GM19324 (cell line): ENCODE data around the gene SRSF11.

Experiments
- ATAC-seq: cut with Tn5 transposase; IDR thresholded peaks from one replicate; pipeline ENCODE4 v1.9.1; 2021; ENCODE audit warnings: mild to moderate bottlenecking, moderate library complexity; ENCODE audit not compliant: unreplicated experiment, low FRiP score

Gene SRSF11

GRCh38 chr1:70220517-70221237, 503 bp upstream of the SRSF11 start:
- ATAC-seq = no peak

GRCh38 chr1:70222716-70223235, 1.6 kb downstream of the SRSF11 start:
- ATAC-seq = no peak

GRCh38 chr1:70224954-70225353, 3.8 kb downstream of the SRSF11 start:
- ATAC-seq = no peak

- no peak for ATAC-seq
Measured at GRCh38 chr1:70227439-70227838, 6.3 kb downstream of the SRSF11 start.

GRCh38 chr1:70228670-70229069, 7.5 kb downstream of the SRSF11 start:
- ATAC-seq = no peak

- ATAC-seq = no peak
Measured at GRCh38 chr1:70231475-70231874, 10.3 kb downstream of the SRSF11 start.

- ATAC-seq = no peak
Measured at GRCh38 chr1:70234733-70235132, 13.6 kb downstream of the SRSF11 start.

- ATAC-seq = no peak
Measured at GRCh38 chr1:70239940-70240339, 18.8 kb downstream of the SRSF11 start.

GRCh38 chr1:70247122-70247521, 25.9 kb downstream of the SRSF11 start:
- ATAC-seq = no peak

GRCh38 chr1:70247768-70248167, 26.6 kb downstream of the SRSF11 start:
- ATAC-seq = no peak

- no peak for ATAC-seq
Measured at GRCh38 chr1:70248729-70249128, 27.5 kb downstream of the SRSF11 start.

GRCh38 chr1:70256664-70257063, 35.5 kb downstream of the SRSF11 start:
- ATAC-seq = no peak

- no peak for ATAC-seq
Measured at GRCh38 chr1:70264839-70265238, 43.7 kb downstream of the SRSF11 start.

- no peak for ATAC-seq
Measured at GRCh38 chr1:70265946-70266345, 44.8 kb downstream of the SRSF11 start.

- ATAC-seq = no peak
Measured at GRCh38 chr1:70277875-70278274, 56.7 kb downstream of the SRSF11 start.

GRCh38 chr1:70278710-70279109, 57.5 kb downstream of the SRSF11 start:
- no peak for ATAC-seq

GRCh38 chr1:70284366-70284765, 63.2 kb downstream of the SRSF11 start:
- ATAC-seq = no peak

GRCh38 chr1:70286453-70286852, 65.3 kb downstream of the SRSF11 start:
- ATAC-seq = no peak

- ATAC-seq = no peak
Measured at GRCh38 chr1:70288166-70288565, 67.0 kb downstream of the SRSF11 start.

GRCh38 chr1:70290218-70290617, 69.0 kb downstream of the SRSF11 start:
- no peak for ATAC-seq

GRCh38 chr1:70293186-70293843, 72.1 kb downstream of the SRSF11 start:
- no peak for ATAC-seq

- no peak for ATAC-seq
Measured at GRCh38 chr1:70295749-70296148, 74.6 kb downstream of the SRSF11 start.
